HCT116 (cell line): ENCODE measurements around the gene RPL6. TPM values are rescaled to one million over a fixed set of nuclear protein-coding genes. Genes with fewer than 3 reads are reported as not detected.
"Not testable (repeated sequence)": the region's sequence is repeated elsewhere in the genome, so short reads cannot be mapped to it uniquely, and the experiment has no call there.

Experiments
- ATAC-seq: fragments of 200-7000 bp; cut with Tn5 transposase; 2 replicates; pipeline ENCODE4 v1.9.1; 2020; ENCODE audit warnings: mild to moderate bottlenecking, moderate library complexity
- BruUV-seq: library from RNA; stranded (reverse); fragments of 400-500 nt; replicated peaks from 2 replicates; lab custom pipeline; 2021; lab: Mats Ljungman, UMichigan
- CTCF ChIA-PET: fragments of 300-600 bp; sonication (Branson Sonifier 250); formaldehyde crosslinking; loops from one replicate; lab custom pipeline; 2021; ENCODE audit warnings: antibody characterized with exemption; lab: Charles Lee
- POLR2A ChIA-PET: fragments of 300-600, 350-600 bp; sonication (Branson Sonifier 250); formaldehyde crosslinking; loops from one replicate; lab custom pipeline; 2021; ENCODE audit warnings: antibody characterized with exemption; lab: Charles Lee
- RAD21 ChIA-PET, 2 experiments: fragments of 300-600 bp; sonication (Branson Sonifier 250); formaldehyde crosslinking; loops; one replicate each; lab custom pipeline; 2023; ENCODE audit warnings: low total read pairs in 2 of 2; ENCODE audit not compliant: uncharacterized antibody in 2 of 2, unreplicated experiment in 2 of 2, low non-redundant PET in 1 of 2; lab: Charles Lee
- DNase-seq: peaks from one replicate; pipeline ENCODE4 v3.0.0-alpha.2; 2010; ENCODE audit warnings: low read depth, low spot score
- H2AFZ ChIP-seq: fragments of 200-600 bp; shearing (Covaris generic), sonication (generic); 2 replicates; pipeline ENCODE4 v1.6.1; 2017; ENCODE audit warnings: low read depth, mixed run types, mixed read lengths, antibody characterized with exemption, low read length; ENCODE audit not compliant: poor library complexity, severe bottlenecking
- H3K27ac ChIP-seq: 2 replicates; pipeline ENCODE4 v1.5.1; 2012; ENCODE audit warnings: low read depth, low read length
- H3K27me3 ChIP-seq: fragments of 200-600 bp; sonication (generic); 2 replicates; pipeline ENCODE4 v1.6.1; 2016; ENCODE audit warnings: mixed run types, low read length, mixed read lengths; ENCODE audit not compliant: insufficient read depth
- H3K36me3 ChIP-seq, 2 experiments: fragments of 200-500 bp in 1 of 2; fragments of 200-600 bp in 1 of 2; sonication (Bioruptor generic) in 1 of 2; sonication (generic) in 1 of 2; 2 replicates each; pipeline versions ENCODE4 v1.5.1 to v1.6.1; 2014 to 2016; ENCODE audit warnings: low read length in 2 of 2, inconsistent platforms in 1 of 2, mixed read lengths in 1 of 2, mixed run types in 1 of 2; ENCODE audit not compliant: insufficient read depth in 2 of 2, control insufficient read depth in 1 of 2
- H3K4me1 ChIP-seq, 2 experiments: fragments of 200-600 bp in 1 of 2; sonication (generic) in 1 of 2; 2 replicates each; pipeline versions ENCODE4 v1.5.1 to v1.6.1; 2012 to 2017; ENCODE audit warnings: low read length in 2 of 2, inconsistent platforms in 1 of 2, mild to moderate bottlenecking in 1 of 2, mixed read lengths in 1 of 2, mixed run types in 1 of 2, moderate library complexity in 1 of 2; ENCODE audit not compliant: insufficient read depth in 2 of 2, control insufficient read depth in 1 of 2
- H3K4me2 ChIP-seq: fragments of 200-600 bp; sonication (generic); 2 replicates; pipeline ENCODE4 v1.6.1; 2017; ENCODE audit warnings: mixed run types, low read length, mixed read lengths
- H3K4me3 ChIP-seq, 2 experiments: fragments of 200-600 bp in 1 of 2; sonication (generic) in 1 of 2; replicated peaks in 1 of 2; 2 replicates each; pipeline ENCODE4 v1.5.1; 2011 to 2016; ENCODE audit warnings: low read length in 2 of 2, control low read depth in 1 of 2, low read depth in 1 of 2, mild to moderate bottlenecking in 1 of 2, mixed read lengths in 1 of 2, mixed run types in 1 of 2
- H3K79me2 ChIP-seq: fragments of 200-600 bp; sonication (generic); 2 replicates; pipeline ENCODE4 v1.6.1; 2017; ENCODE audit warnings: mild to moderate bottlenecking, mixed run types, low read length, moderate library complexity, mixed read lengths; ENCODE audit not compliant: insufficient read depth
- H3K9ac ChIP-seq: fragments of 200-600 bp; sonication (generic); 2 replicates; pipeline ENCODE4 v1.6.1; 2016; ENCODE audit warnings: low read length, mixed read lengths
- H3K9me2 ChIP-seq: fragments of 200-600 bp; sonication (generic), shearing (Covaris generic); 2 replicates; pipeline ENCODE4 v1.6.1; 2017; ENCODE audit warnings: mixed run types, mild to moderate bottlenecking, moderate library complexity; ENCODE audit not compliant: insufficient read depth
- H3K9me3 ChIP-seq, 2 experiments: fragments of 200-500 bp in 1 of 2; fragments of 200-600 bp in 1 of 2; sonication (Bioruptor generic) in 1 of 2; sonication (generic) in 1 of 2; 2 replicates each; pipeline ENCODE4 v1.6.1; 2014 to 2017; ENCODE audit warnings: low read length in 2 of 2, mixed read lengths in 2 of 2, inconsistent platforms in 1 of 2, low read depth in 1 of 2, mild to moderate bottlenecking in 1 of 2, mixed run types in 1 of 2, moderate library complexity in 1 of 2; ENCODE audit not compliant: control insufficient read depth in 1 of 2, insufficient read depth in 1 of 2
- H4K20me1 ChIP-seq: fragments of 200-600 bp; sonication (generic), shearing (Covaris generic); 2 replicates; pipeline ENCODE4 v1.6.1; 2017; ENCODE audit warnings: mixed run types, mild to moderate bottlenecking, moderate library complexity; ENCODE audit not compliant: insufficient read depth
- CEBPB ChIP-seq: IDR thresholded peaks from 2 replicates; pipeline ENCODE4 v1.6.1; 2012; ENCODE audit warnings: low read depth
- EGR1 ChIP-seq: IDR thresholded peaks from 2 replicates; pipeline ENCODE4 v1.6.1; 2012; ENCODE audit warnings: low read depth
- ELF1 ChIP-seq: IDR thresholded peaks from 2 replicates; pipeline ENCODE4 v1.6.1; 2012; ENCODE audit warnings: low read depth, borderline replicate concordance
- EZH2phosphoT487 ChIP-seq: fragments of 200-600 bp; IDR thresholded peaks from 2 replicates; pipeline ENCODE4 v1.6.1; 2018; ENCODE audit warnings: antibody characterized with exemption, borderline replicate concordance
- REST ChIP-seq: IDR thresholded peaks from 2 replicates; pipeline ENCODE4 v1.6.1; 2012; ENCODE audit warnings: low read depth
- SP1 ChIP-seq: IDR thresholded peaks from 2 replicates; pipeline ENCODE4 v1.6.1; 2012; ENCODE audit warnings: low read depth
- SRF ChIP-seq: IDR thresholded peaks from 2 replicates; pipeline ENCODE4 v1.6.1; 2012; ENCODE audit warnings: low read depth
- TCF7L2 ChIP-seq: IDR thresholded peaks from 2 replicates; pipeline ENCODE4 v1.7.0; 2011; ENCODE audit warnings: borderline replicate concordance, inconsistent platforms; ENCODE audit not compliant: insufficient read depth, insufficient read length; ENCODE audit errors: extremely low read depth
- YY1 ChIP-seq: IDR thresholded peaks from 2 replicates; pipeline ENCODE4 v1.6.1; 2011; ENCODE audit warnings: low read length, low read depth, moderate library complexity, mild to moderate bottlenecking; ENCODE audit not compliant: insufficient replicate concordance; ENCODE audit errors: extremely low read depth
- ZNF274 ChIP-seq: fragments of 200-500 bp; sonication (Bioruptor generic); IDR thresholded peaks from 2 replicates; pipeline ENCODE4 v1.6.1; 2014; ENCODE audit warnings: mild to moderate bottlenecking, low read depth, low read length, inconsistent platforms
- intact Hi-C: fragments of 100-400 bp; cut with micrococcal nuclease; formaldehyde crosslinking; loops from 2 replicates; pipeline ENCODE4 v1.10.0; 2022
- total RNA-seq: library from RNA; stranded (reverse); gene quantifications from one replicate; pipeline ENCODE4 v1.2.1, GENCODE V29; 2021; ENCODE audit not compliant: unreplicated experiment
- TF ChIP-seq, protein P1 (sequence below), 3 experiments: fragments of 200-600 bp in 1 of 3; sonication (generic) in 1 of 3; IDR thresholded peaks in 2 of 3; conservative IDR thresholded peaks in 1 of 3; 2 replicates each; pipeline ENCODE4 v1.5.1; 2012 to 2017; ENCODE audit warnings: low read depth in 2 of 3, low read length in 2 of 3, antibody characterized with exemption in 1 of 3, borderline replicate concordance in 1 of 3, control low read depth in 1 of 3, mild to moderate bottlenecking in 1 of 3, mixed read lengths in 1 of 3, mixed run types in 1 of 3, moderate library complexity in 1 of 3; ENCODE audit not compliant: insufficient read depth in 1 of 3
- TF ChIP-seq, protein P2 (sequence below): IDR thresholded peaks from 2 replicates; pipeline ENCODE4 v1.6.1; 2012

RPL6 gene
- total RNA-seq, 1 experiment from 2014 or later = 1,845 TPM

- TF ChIP-seq TCF7L2 = no peak
These were observed 48.9 kb upstream of the RPL6 start (continued) for GRCh38 chr12:112458330-112458729.

GRCh38 chr12:112457142-112457541 is 47.7 kb upstream of the RPL6 start:
- RAD21 ChIA-PET, H3K27ac ChIP-seq, H3K4me2 ChIP-seq, H4K20me1 ChIP-seq, H2AFZ ChIP-seq, ATAC-seq, DNase-seq, H3K27me3 ChIP-seq, H3K4me1 ChIP-seq, H3K9me2 ChIP-seq, H3K4me3 ChIP-seq, H3K9me3 ChIP-seq, H3K9ac ChIP-seq, CTCF ChIA-PET, POLR2A ChIA-PET, BruUV-seq, intact Hi-C loops: not testable (repeated sequence)
- peaks cover 23 to 34% of the 10 kb centered on the region in 2 experiments for H3K36me3 ChIP-seq
- H3K79me2 ChIP-seq = peaks cover 17% of the 10 kb centered on the region; the same call in 1 of the 2 replicates

- H3K9me2 ChIP-seq = no peaks in the 10 kb centered on the region
- H4K20me1 ChIP-seq = no peaks in the 10 kb centered on the region
- no peak overlapping the region for H3K9ac ChIP-seq
- TF ChIP-seq TCF7L2 (no peak), YY1 (no peak), REST (no peak), CEBPB (no peak), EGR1 (no peak), ZNF274 (no peak), SP1 (no peak), ELF1 (no peak), SRF (no peak), EZH2phosphoT487 (no peak)
- TF ChIP-seq, protein P1, sequence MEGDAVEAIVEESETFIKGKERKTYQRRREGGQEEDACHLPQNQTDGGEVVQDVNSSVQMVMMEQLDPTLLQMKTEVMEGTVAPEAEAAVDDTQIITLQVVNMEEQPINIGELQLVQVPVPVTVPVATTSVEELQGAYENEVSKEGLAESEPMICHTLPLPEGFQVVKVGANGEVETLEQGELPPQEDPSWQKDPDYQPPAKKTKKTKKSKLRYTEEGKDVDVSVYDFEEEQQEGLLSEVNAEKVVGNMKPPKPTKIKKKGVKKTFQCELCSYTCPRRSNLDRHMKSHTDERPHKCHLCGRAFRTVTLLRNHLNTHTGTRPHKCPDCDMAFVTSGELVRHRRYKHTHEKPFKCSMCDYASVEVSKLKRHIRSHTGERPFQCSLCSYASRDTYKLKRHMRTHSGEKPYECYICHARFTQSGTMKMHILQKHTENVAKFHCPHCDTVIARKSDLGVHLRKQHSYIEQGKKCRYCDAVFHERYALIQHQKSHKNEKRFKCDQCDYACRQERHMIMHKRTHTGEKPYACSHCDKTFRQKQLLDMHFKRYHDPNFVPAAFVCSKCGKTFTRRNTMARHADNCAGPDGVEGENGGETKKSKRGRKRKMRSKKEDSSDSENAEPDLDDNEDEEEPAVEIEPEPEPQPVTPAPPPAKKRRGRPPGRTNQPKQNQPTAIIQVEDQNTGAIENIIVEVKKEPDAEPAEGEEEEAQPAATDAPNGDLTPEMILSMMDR (IDR thresholded peaks at IDR 0.05 in 2 of 3, conservative IDR thresholded peaks at IDR 0.05 in 1 of 3; ENCODE audit: borderline replicate concordance in 1 of 3, insufficient read depth in 1 of 3, low read depth in 2 of 3, low read length in 2 of 3) = no peak
- TF ChIP-seq, protein P2, sequence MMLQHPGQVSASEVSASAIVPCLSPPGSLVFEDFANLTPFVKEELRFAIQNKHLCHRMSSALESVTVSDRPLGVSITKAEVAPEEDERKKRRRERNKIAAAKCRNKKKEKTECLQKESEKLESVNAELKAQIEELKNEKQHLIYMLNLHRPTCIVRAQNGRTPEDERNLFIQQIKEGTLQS = no peak
- H3K4me1 ChIP-seq = no peaks in the 10 kb centered on the region
- POLR2A ChIA-PET = no interaction called here
- intact Hi-C loops = no loop called here
- peaks cover 10% of the 10 kb centered on the region; the same call in 1 of the 2 replicates for H3K79me2 ChIP-seq
- CTCF ChIA-PET = no interaction called here
- H3K4me2 ChIP-seq = no peak overlapping the region
- RAD21 ChIA-PET = interaction anchor here in 1 of 2 experiments (0.7 kb wide), 1 partner anchor 379 kb away, joined by 3 read pairs; no protein-coding TSS in a partner anchor
- peaks cover 28 to 41% of the 10 kb centered on the region in 2 experiments for H3K36me3 ChIP-seq
- H2AFZ ChIP-seq = no peak overlapping the region
- H3K27ac ChIP-seq = no peak overlapping the region
- no peaks in the 10 kb centered on the region for H3K27me3 ChIP-seq
- TSS peak; percentile 18 for BruUV-seq
- H3K4me3 ChIP-seq = no peak overlapping the region
- no peaks in the 10 kb centered on the region for H3K9me3 ChIP-seq
- ATAC-seq (no peak), DNase-seq (no peak)
These were observed 46.6 kb upstream of the RPL6 start for GRCh38 chr12:112456029-112456428.
